GM10847 (cell line): ENCODE measurements around the gene CTSE.

Experiments
- POLR2A ChIP-seq: IDR thresholded peaks from 2 replicates; pipeline ENCODE4 v1.6.1; 2011; ENCODE audit not compliant: insufficient read length; ENCODE audit errors: extremely low read depth

The CTSE gene

GRCh38 chr1:205967554-205968335 is 56.0 kb downstream of the CTSE start:
- no peak for TF ChIP-seq POLR2A

GRCh38 chr1:205965036-205965884 is 58.4 kb downstream of the CTSE start:
- no peak for TF ChIP-seq POLR2A

DNA sequence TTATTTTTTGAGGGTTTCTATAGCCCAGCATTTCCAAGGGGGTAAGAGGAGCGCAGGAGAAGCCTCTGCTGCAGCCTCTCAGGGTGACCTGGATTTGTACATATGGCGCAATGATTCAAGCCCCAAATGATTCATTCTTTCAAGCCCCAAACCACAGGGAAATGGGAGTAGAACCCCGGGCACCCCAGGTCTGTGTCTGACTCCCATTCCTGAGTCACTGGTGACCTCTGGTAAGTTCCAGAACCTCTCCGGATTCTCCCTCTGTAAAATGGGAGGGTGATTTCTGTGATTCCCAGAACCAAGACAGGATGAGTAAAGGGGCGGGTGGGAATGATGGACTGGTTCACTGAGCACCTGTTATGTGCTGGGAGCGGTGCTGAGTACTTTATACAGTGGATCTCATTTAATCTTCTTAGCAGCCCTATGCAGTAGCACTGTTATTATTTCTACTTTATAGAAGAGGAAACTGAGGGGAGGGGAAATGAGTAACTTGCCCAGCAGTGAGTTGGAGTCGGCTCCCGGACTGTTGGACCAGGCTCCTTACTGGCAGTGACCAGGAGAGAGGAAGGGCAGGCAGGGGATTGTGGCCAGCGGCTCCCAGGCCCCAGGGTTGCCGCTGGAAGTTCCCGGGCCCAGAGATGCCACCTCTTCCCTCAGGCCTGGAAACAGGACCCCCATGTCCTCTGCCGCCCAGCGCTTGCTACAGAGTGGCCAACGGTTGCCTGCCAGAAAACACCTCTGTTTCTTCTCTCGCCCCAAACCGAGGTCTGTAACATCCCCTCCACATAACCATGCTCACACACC is 60.1 kb downstream of the CTSE start:
- TF ChIP-seq POLR2A = no peak

DNA sequence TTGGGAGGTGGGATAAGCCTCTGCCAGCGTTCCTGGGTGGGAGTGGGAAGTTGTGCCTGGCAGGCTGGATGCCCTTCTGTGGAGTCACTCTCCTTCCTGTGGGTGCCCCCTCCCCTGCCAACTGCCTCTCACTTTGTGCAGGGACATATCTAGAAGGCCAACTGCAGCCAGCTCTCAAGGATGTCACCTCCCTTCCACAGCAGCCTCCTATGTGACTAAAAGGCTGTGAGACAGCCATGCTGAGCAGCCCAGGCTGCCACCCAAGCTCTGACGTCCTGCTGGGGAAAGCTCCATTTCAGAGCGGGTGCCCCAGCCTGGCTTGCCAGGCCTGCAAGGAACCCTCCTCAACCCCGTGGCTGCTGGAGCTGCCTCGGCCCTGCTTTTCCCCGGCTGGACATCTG is 60.9 kb downstream of the CTSE start:
- no peak for TF ChIP-seq POLR2A

DNA sequence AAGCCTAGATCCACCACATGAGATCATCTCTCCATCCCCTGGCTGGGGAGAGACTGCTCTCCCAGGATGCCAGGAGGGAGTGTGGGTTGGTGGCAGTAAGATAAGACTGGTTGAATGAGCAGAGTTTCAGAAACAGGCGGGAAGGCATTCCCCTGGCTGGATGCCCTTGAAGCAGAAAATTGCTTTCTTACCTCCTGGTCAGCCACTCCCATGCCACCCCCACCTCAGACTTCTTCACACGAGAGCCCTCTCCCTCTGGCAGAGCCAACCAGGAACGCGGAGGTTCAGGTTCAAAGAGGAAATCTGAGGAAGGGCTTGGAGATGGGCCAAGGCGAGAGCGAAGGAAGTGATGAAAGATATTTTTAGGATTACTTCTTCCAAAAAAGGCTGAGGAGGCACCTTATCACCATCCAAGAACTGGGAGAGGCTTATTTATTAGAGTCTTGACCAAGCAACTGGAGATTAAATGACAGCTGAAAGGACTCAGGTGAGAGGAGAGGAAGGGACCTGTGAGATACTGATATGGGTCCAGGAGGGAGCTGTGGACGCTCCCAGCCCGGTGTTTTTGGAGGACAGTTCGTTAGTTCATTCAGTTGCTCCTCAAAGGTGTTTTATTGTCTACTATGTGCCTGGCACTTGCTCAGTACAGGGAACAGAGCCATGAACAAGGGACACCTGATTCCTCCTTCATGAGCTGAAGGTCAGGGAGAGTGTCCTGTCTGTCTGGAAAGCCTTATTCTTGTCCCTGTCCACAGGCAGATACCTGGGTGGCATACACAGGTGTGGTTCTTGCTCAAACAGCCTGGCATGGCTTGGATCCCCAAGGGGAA is 61.5 kb downstream of the CTSE start:
- no peak for TF ChIP-seq POLR2A

- TF ChIP-seq POLR2A = no peak
Observed at GRCh38 chr1:205961405-205961804, 62.3 kb downstream of the CTSE start.

GRCh38 chr1:205959789-205960188 is 63.9 kb downstream of the CTSE start:
- TF ChIP-seq POLR2A = no peak
